ENCODE results near the gene EEF2K. TPM values are rescaled to one million over a fixed set of nuclear protein-coding genes. Genes with fewer than 3 reads are reported as not detected.

Gene EEF2K
- total and polyA plus RNA-seq, 2 of the 13 experiments (the other 11 are each of a cell fraction or from before 2014, with no cell fraction given) = 22.0 to 23.8 TPM

DNA sequence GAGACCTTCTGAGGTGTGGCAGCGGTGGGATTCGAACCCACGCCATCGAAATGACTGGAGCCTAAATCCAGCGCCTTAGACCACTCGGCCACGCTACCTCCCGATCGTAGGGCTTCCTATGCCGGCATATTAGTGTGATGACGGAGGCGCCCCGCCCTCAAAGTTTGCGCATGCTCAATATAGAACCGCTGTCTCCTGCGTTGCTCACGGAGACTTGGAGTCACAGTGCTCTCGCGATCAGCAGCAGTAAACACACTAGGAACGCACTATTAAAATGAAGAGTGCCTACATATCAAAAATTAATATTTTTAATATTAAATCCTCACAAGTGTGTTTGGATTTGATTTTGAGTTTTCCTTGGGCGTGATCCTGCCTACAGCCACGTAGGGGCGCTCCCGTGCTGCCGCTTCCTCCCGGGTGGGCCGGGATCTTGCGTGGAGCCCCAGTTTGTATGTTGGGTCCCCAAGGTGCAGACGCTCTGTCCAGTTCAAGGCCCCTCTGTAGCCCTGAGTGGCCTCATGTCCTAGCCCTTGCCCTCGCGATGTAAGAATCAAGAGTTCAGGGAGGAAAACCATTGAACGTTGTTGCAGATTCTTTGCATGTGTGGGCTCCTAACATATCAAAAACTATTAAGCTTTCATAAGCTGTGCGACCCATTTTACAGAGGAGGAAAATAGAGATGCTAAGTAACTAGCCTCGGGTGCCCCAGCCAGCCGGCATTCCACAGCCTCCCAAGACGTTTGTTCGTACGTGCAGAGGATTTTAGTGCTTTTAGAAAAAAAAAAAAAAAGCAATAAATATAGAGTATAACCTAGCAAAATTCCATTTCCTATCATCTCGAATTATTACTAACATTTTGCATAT is 10.2 kb upstream of the EEF2K start (continued):
- no peak; the same call in 1 of the 2 replicates for TF ChIP-seq EHMT2 (IDR thresholded peaks at IDR 0.05; ENCODE audit: borderline replicate concordance, low read depth, low read length)
- TF ChIP-seq ZNF839 (CRISPR knock-in tag; IDR thresholded peaks at IDR 0.05; ENCODE audit: borderline replicate concordance) = peak; percentile 89; the same call in 1 of the 2 replicates
- TF ChIP-seq ZNF75D (CRISPR knock-in tag; IDR thresholded peaks at IDR 0.05; ENCODE audit: borderline replicate concordance) = no peak
- TF ChIP-seq, protein P1, sequence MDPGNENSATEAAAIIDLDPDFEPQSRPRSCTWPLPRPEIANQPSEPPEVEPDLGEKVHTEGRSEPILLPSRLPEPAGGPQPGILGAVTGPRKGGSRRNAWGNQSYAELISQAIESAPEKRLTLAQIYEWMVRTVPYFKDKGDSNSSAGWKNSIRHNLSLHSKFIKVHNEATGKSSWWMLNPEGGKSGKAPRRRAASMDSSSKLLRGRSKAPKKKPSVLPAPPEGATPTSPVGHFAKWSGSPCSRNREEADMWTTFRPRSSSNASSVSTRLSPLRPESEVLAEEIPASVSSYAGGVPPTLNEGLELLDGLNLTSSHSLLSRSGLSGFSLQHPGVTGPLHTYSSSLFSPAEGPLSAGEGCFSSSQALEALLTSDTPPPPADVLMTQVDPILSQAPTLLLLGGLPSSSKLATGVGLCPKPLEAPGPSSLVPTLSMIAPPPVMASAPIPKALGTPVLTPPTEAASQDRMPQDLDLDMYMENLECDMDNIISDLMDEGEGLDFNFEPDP (CRISPR knock-in tag; conservative IDR thresholded peaks at IDR 0.05) = 0 out of 2 replicates have a peak, but pooled peaks have one; percentile 63
- TF ChIP-seq ZNF570 (CRISPR knock-in tag; IDR thresholded peaks at IDR 0.05; ENCODE audit: borderline replicate concordance) = 0 out of 2 replicates have a peak, but pooled peaks have one; percentile 60
- peak in 1 of 2 experiments; percentile 74; a peak in 2 of 4 replicates for TF ChIP-seq ATF4 (CRISPR knock-in tag; IDR thresholded peaks at IDR 0.05)
- TF ChIP-seq, protein P2, sequence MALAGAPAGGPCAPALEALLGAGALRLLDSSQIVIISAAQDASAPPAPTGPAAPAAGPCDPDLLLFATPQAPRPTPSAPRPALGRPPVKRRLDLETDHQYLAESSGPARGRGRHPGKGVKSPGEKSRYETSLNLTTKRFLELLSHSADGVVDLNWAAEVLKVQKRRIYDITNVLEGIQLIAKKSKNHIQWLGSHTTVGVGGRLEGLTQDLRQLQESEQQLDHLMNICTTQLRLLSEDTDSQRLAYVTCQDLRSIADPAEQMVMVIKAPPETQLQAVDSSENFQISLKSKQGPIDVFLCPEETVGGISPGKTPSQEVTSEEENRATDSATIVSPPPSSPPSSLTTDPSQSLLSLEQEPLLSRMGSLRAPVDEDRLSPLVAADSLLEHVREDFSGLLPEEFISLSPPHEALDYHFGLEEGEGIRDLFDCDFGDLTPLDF (CRISPR knock-in tag; IDR thresholded peaks at IDR 0.05) = no peak; the same call in 1 of the 2 replicates
- TF ChIP-seq TEAD3 (CRISPR knock-in tag; optimal IDR thresholded peaks at IDR 0.05; ENCODE audit: borderline replicate concordance) = peak; percentile 59
- TF ChIP-seq ZNF547 (CRISPR knock-in tag; IDR thresholded peaks at IDR 0.05) = peak; percentile 67; the same call in 1 of the 2 replicates
- 0 out of 2 replicates have a peak, but pooled peaks have one; percentile 8 for TF ChIP-seq ZNF337 (CRISPR knock-in tag; IDR thresholded peaks at IDR 0.05; ENCODE audit: borderline replicate concordance, low read depth)
- peak; percentile 63 for TF ChIP-seq FOXC1 (CRISPR knock-in tag; IDR thresholded peaks at IDR 0.05; ENCODE audit: borderline replicate concordance)
- TF ChIP-seq ZMYM4 (CRISPR knock-in tag; IDR thresholded peaks at IDR 0.05) = peak; percentile 86
- TF ChIP-seq NR2F2 (IDR thresholded peaks at IDR 0.05; ENCODE audit: borderline replicate concordance, low read depth) = no peak
- TF ChIP-seq ZSCAN9 (CRISPR knock-in tag; IDR thresholded peaks at IDR 0.05; ENCODE audit: borderline replicate concordance) = peak; percentile 63; the same call in 1 of the 2 replicates
- no peak for TF ChIP-seq NPAS2 (CRISPR knock-in tag; IDR thresholded peaks at IDR 0.05; ENCODE audit: borderline replicate concordance)
- no peak; the same call in 1 of the 2 replicates for TF ChIP-seq ZFP36L1 (CRISPR knock-in tag; IDR thresholded peaks at IDR 0.05)
- peak; percentile 40 for TF ChIP-seq FOXO1 (CRISPR knock-in tag; IDR thresholded peaks at IDR 0.05)
- TF ChIP-seq ZNF441 (CRISPR knock-in tag; IDR thresholded peaks at IDR 0.05; ENCODE audit: borderline replicate concordance) = peak; percentile 28; the same call in 1 of the 2 replicates

Measured in HepG2 (cell line).